Right atrium auricular region (tissue), 2 donors: ENCODE measurements around the gene SLC10A1. TPM values are rescaled to one million over a fixed set of nuclear protein-coding genes. Genes with fewer than 3 reads are reported as not detected.

Source experiments
- DNase-seq: peaks from one replicate; pipeline ENCODE4 v3.0.0-alpha.2; 2019; ENCODE audit warnings: low spot score
- H3K27ac ChIP-seq, 2 donors: fragments of 200-600 bp; sonication (generic); 1 replicate in 1 of 2; 2 replicates in 1 of 2; pipeline ENCODE4 v1.5.1; 2016 to 2019
- H3K27me3 ChIP-seq, 2 donors: fragments of 200-600 bp; sonication (generic); one replicate each; pipeline versions ENCODE4 v1.5.1 to v1.6.0; 2017 to 2019
- H3K36me3 ChIP-seq: fragments of 200-600 bp; sonication (generic); one replicate; pipeline ENCODE4 v1.5.1; 2016
- H3K4me1 ChIP-seq, 2 donors: fragments of 200-600 bp; sonication (generic); one replicate each; pipeline versions ENCODE4 v1.5.1 to v1.6.0; 2017 to 2019
- H3K4me3 ChIP-seq, 2 donors: fragments of 200-600 bp; sonication (generic); 1 replicate in 1 of 2; 2 replicates in 1 of 2; pipeline ENCODE4 v1.5.1; 2017 to 2019; ENCODE audit warnings: mild to moderate bottlenecking in 1 of 2, moderate library complexity in 1 of 2
- H3K9me3 ChIP-seq, 2 donors: fragments of 200-600 bp; sonication (generic); one replicate each; pipeline ENCODE4 v1.5.1; 2019
- CTCF ChIP-seq, 2 donors: fragments of 200-600 bp; sonication (generic); IDR thresholded peaks; one replicate each; pipeline ENCODE4 v1.5.1; 2019; ENCODE audit warnings: antibody characterized with exemption in 2 of 2
- total RNA-seq, 2 donors: library from RNA; depleted of rRNA; stranded (reverse); fragments of >200 nt; gene quantifications; one replicate each; pipeline ENCODE4 v1.1.0, GENCODE V29; 2016

The SLC10A1 gene
- total RNA-seq, 2 donors from 2014 or later, result 0.16 TPM; not detected in 1

DNA sequence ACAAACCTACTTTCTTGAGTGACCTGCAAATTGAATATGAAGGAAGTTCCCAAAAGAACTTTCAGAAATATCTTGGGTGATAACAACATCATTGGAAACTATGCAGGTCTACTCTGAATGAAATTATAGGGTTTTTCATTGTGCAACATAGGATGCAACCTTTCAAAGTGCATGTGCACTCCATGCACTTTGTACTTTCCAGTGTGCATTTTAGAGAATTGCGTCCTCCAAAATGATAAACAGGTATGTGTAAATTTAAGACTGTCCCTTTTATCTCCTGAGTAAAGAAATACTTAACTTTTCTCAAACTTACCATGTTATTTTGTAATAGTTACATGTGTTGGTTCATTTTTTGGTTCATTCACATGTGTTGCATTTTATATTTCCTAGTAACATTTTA, 16.9 kb downstream of the SLC10A1 start:
- no peak for TF ChIP-seq CTCF (IDR thresholded peaks at IDR 0.05)
- H3K36me3 ChIP-seq, result peaks cover 42% of the 10 kb centered on the region

GRCh38 chr14:69779088-69779487, 18.0 kb downstream of the SLC10A1 start:
- DNase-seq, result no peak

More for the DNA sequence above, 16.9 kb downstream of the SLC10A1 start:
- Histone ChIP-seq H3K27me3 (no peaks in the 10 kb centered on the region), H3K4me1 (peaks cover 0 to 16% of the 10 kb centered on the region in 2 donors), H3K27ac (no peak overlapping the region), H3K9me3 (no peaks in the 10 kb centered on the region), H3K4me3 (no peak overlapping the region)
- DNase-seq, result no peak

GRCh38 chr14:69776875-69777453, 20.1 kb downstream of the SLC10A1 start:
- TF ChIP-seq CTCF (IDR thresholded peaks at IDR 0.05), result no peak
- H3K36me3 ChIP-seq, result peaks cover 73% of the 10 kb centered on the region
- peaks cover 0 to 16% of the 10 kb centered on the region in 2 donors for H3K4me1 ChIP-seq

More at GRCh38 chr14:69779088-69779487, 18.0 kb downstream of the SLC10A1 start:
- Histone ChIP-seq H3K27me3 (no peaks in the 10 kb centered on the region), H3K4me3 (no peak overlapping the region), H3K4me1 (peaks cover 0 to 16% of the 10 kb centered on the region in 2 donors), H3K27ac (no peak overlapping the region), H3K36me3 (peaks cover 52% of the 10 kb centered on the region), H3K9me3 (no peaks in the 10 kb centered on the region)
- TF ChIP-seq CTCF (IDR thresholded peaks at IDR 0.05), result no peak

GRCh38 chr14:69775012-69775411, 22.0 kb downstream of the SLC10A1 start:
- Histone ChIP-seq H3K9me3 (no peaks in the 10 kb centered on the region), H3K4me3 (no peak overlapping the region), H3K27ac (no peak overlapping the region), H3K4me1 (peaks cover 0 to 30% of the 10 kb centered on the region in 2 donors), H3K27me3 (no peaks in the 10 kb centered on the region), H3K36me3 (peaks cover 85% of the 10 kb centered on the region)
- TF ChIP-seq CTCF (IDR thresholded peaks at IDR 0.05), result no peak
- no peak for DNase-seq

More at GRCh38 chr14:69776875-69777453, 20.1 kb downstream of the SLC10A1 start:
- Histone ChIP-seq H3K9me3 (no peaks in the 10 kb centered on the region), H3K27me3 (no peaks in the 10 kb centered on the region), H3K27ac (no peak overlapping the region), H3K4me3 (no peak overlapping the region)
- no peak for DNase-seq

DNA sequence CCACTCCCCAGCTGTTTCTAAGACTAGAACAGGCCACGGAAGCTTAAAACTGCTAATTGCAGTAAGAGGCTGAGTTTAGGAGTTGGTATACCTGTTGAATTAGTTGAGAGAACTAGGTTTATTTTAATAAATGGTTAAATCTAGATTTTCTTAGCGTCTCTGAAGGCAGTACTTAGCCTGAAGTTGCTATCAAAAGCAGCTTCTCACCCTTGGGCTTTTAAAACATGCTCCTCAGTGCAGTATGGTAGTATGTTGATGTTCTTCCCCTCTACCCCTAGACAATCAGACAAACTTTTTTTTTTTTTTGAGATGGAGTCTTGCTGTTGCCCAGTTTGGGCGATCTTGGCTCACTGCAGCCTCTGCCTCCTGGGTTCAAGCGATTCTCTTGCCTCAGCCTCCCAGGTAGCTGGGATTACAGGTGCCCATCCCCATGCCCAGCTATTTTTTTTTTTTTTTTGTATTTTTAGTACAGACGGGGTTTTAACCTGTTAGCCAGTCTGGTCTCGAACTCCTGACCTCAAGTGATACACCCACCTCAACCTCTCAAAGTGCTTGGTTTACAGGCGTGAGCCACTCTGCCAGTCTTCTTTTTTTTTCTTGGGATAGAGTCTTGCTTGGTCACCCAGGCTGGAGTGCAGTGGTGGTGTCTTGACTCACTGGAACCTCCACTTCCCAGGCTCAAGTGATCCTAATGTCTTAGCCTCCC, 23.3 kb downstream of the SLC10A1 start:
- no peak overlapping the region for H3K27ac ChIP-seq
- no peak for DNase-seq
- no peaks in the 10 kb centered on the region for H3K9me3 ChIP-seq
- H3K27me3 ChIP-seq, result no peaks in the 10 kb centered on the region
- peaks cover 93% of the 10 kb centered on the region for H3K36me3 ChIP-seq
- H3K4me3 ChIP-seq, result no peak overlapping the region
- TF ChIP-seq CTCF (IDR thresholded peaks at IDR 0.05), result no peak
- peaks cover 0 to 43% of the 10 kb centered on the region in 2 donors for H3K4me1 ChIP-seq
